H9 (cell line): Measurements from ENCODE around the gene CREB1. TPM values are rescaled to one million over a fixed set of nuclear protein-coding genes. Genes with fewer than 3 reads are reported as not detected.

Experiments used
- DNase-seq: peaks from one replicate; pipeline ENCODE4 v3.0.0-alpha.2; 2017
- H2AFZ ChIP-seq: one replicate; pipeline ENCODE4 v1.6.1; 2013; ENCODE audit warnings: mild to moderate bottlenecking, low read length, control low read depth, moderate library complexity
- H2AK5ac ChIP-seq: 2 replicates; pipeline ENCODE4 v1.6.1; 2013; ENCODE audit warnings: low read length, control low read depth, mixed read lengths; ENCODE audit not compliant: insufficient read length
- H2BK120ac ChIP-seq: one replicate; pipeline ENCODE4 v1.6.1; 2013; ENCODE audit warnings: low read depth, mild to moderate bottlenecking, low read length, control low read depth, inconsistent platforms; ENCODE audit not compliant: poor library complexity, severe bottlenecking
- H2BK12ac ChIP-seq: 2 replicates; pipeline ENCODE4 v1.6.1; 2013; ENCODE audit warnings: low read length, control low read depth, mixed read lengths, low read depth; ENCODE audit not compliant: insufficient read length
- H2BK15ac ChIP-seq: 2 replicates; pipeline ENCODE4 v1.6.1; 2013; ENCODE audit warnings: low read depth, low read length, control low read depth
- H2BK20ac ChIP-seq: one replicate; pipeline ENCODE4 v1.6.1; 2013; ENCODE audit warnings: low read depth, mild to moderate bottlenecking, low read length, control low read depth, inconsistent platforms; ENCODE audit not compliant: poor library complexity, severe bottlenecking
- H2BK5ac ChIP-seq: 2 replicates; pipeline ENCODE4 v1.6.1; 2013; ENCODE audit warnings: low read length, control low read depth, mixed read lengths; ENCODE audit not compliant: insufficient read length
- H3K14ac ChIP-seq: 2 replicates; pipeline ENCODE4 v1.6.1; 2013; ENCODE audit warnings: low read length, control low read depth; ENCODE audit not compliant: insufficient read depth
- H3K18ac ChIP-seq: 2 replicates; pipeline ENCODE4 v1.6.1; 2013; ENCODE audit warnings: low read depth, mild to moderate bottlenecking, mixed read lengths, low read length, control low read depth; ENCODE audit not compliant: insufficient read length
- H3K23ac ChIP-seq: 2 replicates; pipeline ENCODE4 v1.6.1; 2013; ENCODE audit warnings: low read length, control low read depth, mixed read lengths, low read depth; ENCODE audit not compliant: insufficient read length
- H3K23me2 ChIP-seq: 2 replicates; pipeline ENCODE4 v1.6.1; 2013; ENCODE audit warnings: low read depth, mild to moderate bottlenecking, mixed read lengths, low read length, control low read depth; ENCODE audit not compliant: insufficient read length, poor library complexity, severe bottlenecking
- H3K27ac ChIP-seq: 2 replicates; pipeline ENCODE4 v1.5.1; 2013; ENCODE audit warnings: low read length, control low read depth, mixed read lengths, low read depth; ENCODE audit not compliant: insufficient read length
- H3K27me3 ChIP-seq: 2 replicates; pipeline ENCODE4 v1.6.1; 2013; ENCODE audit warnings: low read length, control low read depth, inconsistent platforms; ENCODE audit not compliant: insufficient read depth
- H3K4ac ChIP-seq: 2 replicates; pipeline ENCODE4 v1.6.1; 2013; ENCODE audit warnings: low read depth, mild to moderate bottlenecking, control low read depth, inconsistent platforms, low read length, moderate library complexity
- H3K4me1 ChIP-seq: 2 replicates; pipeline ENCODE4 v1.6.1; 2013; ENCODE audit warnings: low read length, control low read depth, inconsistent platforms; ENCODE audit not compliant: insufficient read depth
- H3K4me2 ChIP-seq: 2 replicates; pipeline ENCODE4 v1.6.1; 2013; ENCODE audit warnings: low read length, control low read depth, mixed read lengths; ENCODE audit not compliant: insufficient read length, insufficient read depth
- H3K56ac ChIP-seq: 2 replicates; pipeline ENCODE4 v1.6.1; 2013; ENCODE audit warnings: low read depth, mild to moderate bottlenecking, mixed read lengths, low read length, control low read depth; ENCODE audit not compliant: insufficient read length
- H3K79me1 ChIP-seq: 2 replicates; pipeline ENCODE4 v1.6.1; 2013; ENCODE audit warnings: low read depth, mild to moderate bottlenecking, moderate library complexity, low read length, control low read depth, inconsistent platforms; ENCODE audit not compliant: insufficient read depth, poor library complexity, severe bottlenecking
- H3K79me2 ChIP-seq: 2 replicates; pipeline ENCODE4 v1.6.1; 2013; ENCODE audit warnings: low read length, control low read depth, inconsistent platforms; ENCODE audit not compliant: insufficient read depth
- H3K9ac ChIP-seq: 2 replicates; pipeline ENCODE4 v1.6.1; 2013; ENCODE audit warnings: low read length, control low read depth, mixed read lengths; ENCODE audit not compliant: insufficient read length; ENCODE audit errors: extremely low read depth
- H3K9me3 ChIP-seq: one replicate; pipeline ENCODE4 v1.6.1; 2013; ENCODE audit warnings: low read depth, low read length, inconsistent platforms; ENCODE audit not compliant: control insufficient read depth
- H3T11ph ChIP-seq: one replicate; pipeline ENCODE4 v1.6.1; 2013; ENCODE audit warnings: mild to moderate bottlenecking, low read length, control low read depth, inconsistent platforms
- H4K20me1 ChIP-seq: one replicate; pipeline ENCODE4 v1.6.1; 2013; ENCODE audit not compliant: control insufficient read depth, insufficient read length, insufficient read depth
- H4K5ac ChIP-seq: 2 replicates; pipeline ENCODE4 v1.6.1; 2013; ENCODE audit warnings: low read depth, mild to moderate bottlenecking, mixed read lengths, low read length, control low read depth; ENCODE audit not compliant: insufficient read length
- H4K8ac ChIP-seq: replicated peaks from 2 replicates; pipeline ENCODE4 v1.6.1; 2013; ENCODE audit warnings: low read length, control low read depth, mixed read lengths, low read depth; ENCODE audit not compliant: insufficient read length
- H4K91ac ChIP-seq: 2 replicates; pipeline ENCODE4 v1.6.1; 2013; ENCODE audit warnings: low read depth, mild to moderate bottlenecking, moderate library complexity, mixed read lengths, low read length, control low read depth; ENCODE audit not compliant: insufficient read length
- H3K27ac Mint-ChIP-seq, 3 experiments: 2 replicates in 2 of 3; 3 replicates in 1 of 3; pipeline ENCODE4 v1.8.0; 2020 to 2021; ENCODE audit warnings: mixed read lengths in 3 of 3, mild to moderate bottlenecking in 1 of 3, moderate library complexity in 1 of 3
- H3K27me3 Mint-ChIP-seq: 2 replicates; pipeline ENCODE4 v1.8.0; 2021; ENCODE audit warnings: low read depth, mild to moderate bottlenecking, moderate library complexity, mixed read lengths
- H3K36me3 Mint-ChIP-seq, 3 experiments: 2 replicates in 2 of 3; 3 replicates in 1 of 3; pipeline ENCODE4 v1.8.0; 2020 to 2021; ENCODE audit warnings: low read depth in 3 of 3, mixed read lengths in 3 of 3; ENCODE audit not compliant: insufficient read depth in 1 of 3
- H3K4me1 Mint-ChIP-seq, 2 experiments: 2 replicates each; pipeline ENCODE4 v1.8.0; 2020; ENCODE audit warnings: mixed read lengths in 2 of 2
- H3K4me3 Mint-ChIP-seq, 2 experiments: 2 replicates in 1 of 2; 3 replicates in 1 of 2; pipeline ENCODE4 v1.8.0; 2020 to 2021; ENCODE audit warnings: mild to moderate bottlenecking in 2 of 2, mixed read lengths in 2 of 2, moderate library complexity in 1 of 2
- H3K9me3 Mint-ChIP-seq, 2 experiments: 2 replicates in 1 of 2; 3 replicates in 1 of 2; pipeline ENCODE4 v1.8.0; 2020; ENCODE audit warnings: mild to moderate bottlenecking in 2 of 2, mixed read lengths in 2 of 2, moderate library complexity in 1 of 2
- CTCF ChIP-seq: fragments of 200-600 bp; sonication (generic); conservative IDR thresholded peaks from 3 replicates; pipeline ENCODE4 v1.8.0; 2021; ENCODE audit warnings: antibody characterized with exemption, mild to moderate bottlenecking
- whole genome bisulfite sequencing: extraction: QIAGEN DNeasy Blood & Tissue Kit; methylation state at CpG from one replicate; pipeline ENCODE4 v1.1.7; 2013; ENCODE audit warnings: missing lambda C conversion rate, low lambda C conversion rate, mixed read lengths; ENCODE audit not compliant: insufficient read length; ENCODE audit errors: extremely low coverage; 5-methylcytosine and 5-hydroxymethylcytosine counted together
- total RNA-seq: library from RNA; stranded (reverse); gene quantifications from 2 replicates; pipeline ENCODE4 v1.2.1, GENCODE V29; 2021

CREB1 gene
- total RNA-seq, 1 experiment from 2014 or later = 103 TPM

GRCh38 chr2:207594731-207595130 lies 65.0 kb downstream of the CREB1 start:
- Histone ChIP-seq H2BK15ac (no peak overlapping the region), H4K91ac (no peak overlapping the region), H3K4me2 (no peak overlapping the region), H2BK120ac (no peak overlapping the region), H2BK5ac (no peak overlapping the region), H4K8ac (no peak overlapping the region), H2AFZ (no peak overlapping the region), H3K9me3 (no peaks in the 10 kb centered on the region), H3K27me3 (no peaks in the 10 kb centered on the region), H3K27ac (no peak overlapping the region), H3K56ac (no peak overlapping the region), H2AK5ac (no peak overlapping the region), H3K9ac (no peak overlapping the region), H4K20me1 (no peaks in the 10 kb centered on the region), H3K4me1 (no peaks in the 10 kb centered on the region), H3T11ph (no peak overlapping the region), H3K18ac (no peak overlapping the region), H3K23ac (no peak overlapping the region), H3K79me2 (no peaks in the 10 kb centered on the region), H4K5ac (no peak overlapping the region), H2BK12ac (no peak overlapping the region), H3K23me2 (no peaks in the 10 kb centered on the region), H3K79me1 (no peaks in the 10 kb centered on the region), H3K4ac (no peak overlapping the region), H3K14ac (no peak overlapping the region), H2BK20ac (no peak overlapping the region)
- Mint-ChIP-seq H3K27me3 (no peaks in the 10 kb centered on the region), H3K9me3 (peaks cover 9 to 12% of the 10 kb centered on the region in 2 experiments; a peak in 2 of 5 replicates), H3K36me3 (peaks cover 25 to 73% (median 67%) of the 10 kb centered on the region in 3 experiments), H3K4me1 (no peaks in the 10 kb centered on the region), H3K27ac (no peak overlapping the region), H3K4me3 (no peak overlapping the region)
- WGBS = no CpG with 5 or more reads among the region's 4 CpGs
- DNase-seq = no peak
- TF ChIP-seq CTCF = no peak
